GM12874 (cell line): ENCODE measurements around the gene CSH2.
A peak's percentile ranks its signal among the peaks of the same experiment; 100 is the strongest.

ENCODE experiments used
- TF ChIP-seq, protein P1 (sequence below): IDR thresholded peaks from 2 replicates; pipeline ENCODE4 v1.5.1; 2011; ENCODE audit warnings: low read depth, mild to moderate bottlenecking, control low read depth, low read length, moderate library complexity; ENCODE audit not compliant: insufficient read depth

CSH2 gene

DNA sequence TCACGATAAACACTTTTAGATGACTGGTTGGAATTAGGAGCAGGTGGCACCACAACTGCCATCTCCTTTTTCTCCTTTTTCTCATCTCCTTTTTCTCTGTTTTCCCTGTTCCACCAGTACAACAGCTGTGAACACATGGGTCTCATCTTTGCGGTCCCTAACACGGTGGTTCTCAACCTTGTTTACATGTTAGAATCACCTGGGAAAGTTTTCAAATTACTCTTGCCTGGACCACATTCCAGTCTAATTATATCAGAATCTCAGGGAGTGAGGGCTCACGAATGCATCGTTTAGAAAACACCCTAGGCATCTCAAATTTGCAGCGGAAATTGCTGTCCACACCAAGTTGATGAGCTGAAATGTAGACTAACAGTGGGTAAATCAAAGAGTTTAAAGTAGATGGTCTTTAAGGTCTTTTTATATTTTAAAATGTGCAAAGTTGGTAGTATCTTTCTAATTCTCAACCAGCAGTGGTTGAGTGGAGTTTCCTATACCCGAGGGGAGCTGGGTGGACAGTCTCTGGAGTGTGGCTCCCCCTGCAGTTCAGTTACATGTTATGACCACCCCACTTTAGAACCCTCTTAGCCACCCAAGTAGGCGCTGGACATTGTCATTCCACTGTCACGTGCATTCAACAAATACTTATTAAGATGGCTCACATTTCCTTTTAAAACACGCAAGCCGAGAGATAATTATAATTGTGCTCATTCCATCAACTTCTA lies 19.0 kb upstream of the CSH2 start:
- TF ChIP-seq, protein P1, sequence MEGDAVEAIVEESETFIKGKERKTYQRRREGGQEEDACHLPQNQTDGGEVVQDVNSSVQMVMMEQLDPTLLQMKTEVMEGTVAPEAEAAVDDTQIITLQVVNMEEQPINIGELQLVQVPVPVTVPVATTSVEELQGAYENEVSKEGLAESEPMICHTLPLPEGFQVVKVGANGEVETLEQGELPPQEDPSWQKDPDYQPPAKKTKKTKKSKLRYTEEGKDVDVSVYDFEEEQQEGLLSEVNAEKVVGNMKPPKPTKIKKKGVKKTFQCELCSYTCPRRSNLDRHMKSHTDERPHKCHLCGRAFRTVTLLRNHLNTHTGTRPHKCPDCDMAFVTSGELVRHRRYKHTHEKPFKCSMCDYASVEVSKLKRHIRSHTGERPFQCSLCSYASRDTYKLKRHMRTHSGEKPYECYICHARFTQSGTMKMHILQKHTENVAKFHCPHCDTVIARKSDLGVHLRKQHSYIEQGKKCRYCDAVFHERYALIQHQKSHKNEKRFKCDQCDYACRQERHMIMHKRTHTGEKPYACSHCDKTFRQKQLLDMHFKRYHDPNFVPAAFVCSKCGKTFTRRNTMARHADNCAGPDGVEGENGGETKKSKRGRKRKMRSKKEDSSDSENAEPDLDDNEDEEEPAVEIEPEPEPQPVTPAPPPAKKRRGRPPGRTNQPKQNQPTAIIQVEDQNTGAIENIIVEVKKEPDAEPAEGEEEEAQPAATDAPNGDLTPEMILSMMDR = peak; percentile 26; the same call in 1 of the 2 replicates

DNA sequence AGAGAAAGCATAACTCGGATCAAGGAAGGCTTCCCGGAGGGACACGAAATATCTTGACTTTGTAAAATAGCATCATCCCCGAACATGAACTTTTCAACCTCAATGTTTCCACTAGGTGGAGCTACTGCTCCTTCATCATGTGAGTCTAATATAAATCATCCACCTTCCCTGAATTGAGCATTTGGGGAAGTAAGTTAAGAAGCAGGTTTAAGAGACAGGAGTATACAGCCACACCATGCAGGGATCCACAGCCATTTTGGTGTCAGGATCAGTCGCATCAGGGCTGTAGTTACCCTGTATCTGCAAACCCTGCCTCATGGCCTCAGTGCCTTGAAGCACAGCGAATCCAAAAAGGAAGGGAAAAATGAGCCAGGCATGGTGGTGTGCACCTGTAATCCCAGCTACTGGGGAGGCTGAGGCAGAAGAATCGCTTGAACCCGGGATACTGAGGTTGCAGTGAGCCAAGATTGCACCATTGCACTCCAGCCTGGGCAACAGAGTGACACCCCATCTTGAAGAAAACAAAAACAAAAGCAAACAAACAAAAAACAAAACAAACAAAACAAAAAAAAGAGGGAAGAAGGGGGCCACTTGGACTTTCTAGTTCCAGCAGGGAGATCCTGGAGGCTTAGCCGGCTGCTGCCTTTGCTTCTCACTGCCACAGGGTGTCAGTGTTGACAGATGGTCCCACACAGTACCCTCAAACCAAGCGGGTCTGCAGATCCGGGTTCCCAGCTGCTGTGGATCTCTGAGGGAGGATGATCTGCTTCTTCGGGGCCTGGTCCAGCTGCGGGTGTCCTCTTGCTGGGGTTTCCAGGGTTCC lies 15.8 kb upstream of the CSH2 start:
- TF ChIP-seq, protein P1 = peak; percentile 46

DNA sequence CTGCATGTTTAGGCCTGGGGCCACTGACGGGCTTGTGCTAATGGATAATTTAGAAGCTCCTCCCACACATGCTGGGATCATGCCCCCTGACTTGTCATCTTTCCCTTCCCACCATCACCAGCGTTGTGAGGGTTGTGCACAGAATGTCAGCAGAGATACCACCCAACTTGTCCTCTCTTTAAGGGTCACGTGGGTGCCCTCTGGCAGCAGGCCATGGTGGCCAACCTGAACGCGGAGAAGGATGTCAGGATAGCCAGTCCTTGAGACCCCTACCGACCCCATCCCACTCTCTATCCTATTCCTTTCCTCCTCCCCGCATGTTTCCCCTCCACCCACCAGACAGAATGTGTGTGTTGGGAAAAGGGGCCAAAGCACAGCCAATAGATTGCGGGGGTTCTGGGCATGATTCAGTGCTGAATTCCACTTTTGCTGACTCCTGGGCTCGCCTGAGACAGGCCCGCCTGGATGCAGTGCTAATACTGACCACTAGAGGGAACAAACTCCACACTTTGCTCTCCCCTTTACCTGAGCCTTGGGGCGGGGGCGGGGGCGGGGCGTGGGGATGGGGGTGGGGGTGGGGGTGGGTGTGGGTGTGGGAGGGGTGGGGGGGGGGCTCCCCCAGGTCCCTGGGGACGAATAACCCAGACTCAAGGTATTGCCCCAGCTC lies 8.6 kb upstream of the CSH2 start, which contains the start of gene GH2:
Gene GH2, minus strand, starts transcription at position 10 of the 667 bp plus-strand sequence. CDS start 143 bp downstream, outside the sequence.
- TF ChIP-seq, protein P1 = peak; percentile 81

DNA sequence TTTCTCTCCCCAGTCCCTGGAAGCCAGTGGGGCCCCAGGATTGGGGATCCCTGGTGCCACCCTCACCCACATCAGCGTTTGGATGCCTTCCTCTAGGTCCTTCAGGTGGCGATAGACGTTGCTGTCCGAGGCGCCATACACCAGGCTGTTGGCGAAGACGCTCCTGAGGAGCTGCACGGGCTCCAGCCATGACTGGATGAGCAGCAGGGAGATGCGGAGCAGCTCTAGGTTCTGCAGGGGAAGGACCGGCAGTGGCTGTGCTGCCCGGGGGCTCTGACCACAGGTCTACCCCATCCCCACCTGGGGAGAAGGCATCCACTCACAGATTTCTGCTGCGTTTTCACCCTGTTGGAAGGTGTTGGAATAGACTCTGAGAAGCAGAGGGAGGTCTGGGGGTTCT lies 7.2 kb upstream of the CSH2 start:
- TF ChIP-seq, protein P1 = no peak

DNA sequence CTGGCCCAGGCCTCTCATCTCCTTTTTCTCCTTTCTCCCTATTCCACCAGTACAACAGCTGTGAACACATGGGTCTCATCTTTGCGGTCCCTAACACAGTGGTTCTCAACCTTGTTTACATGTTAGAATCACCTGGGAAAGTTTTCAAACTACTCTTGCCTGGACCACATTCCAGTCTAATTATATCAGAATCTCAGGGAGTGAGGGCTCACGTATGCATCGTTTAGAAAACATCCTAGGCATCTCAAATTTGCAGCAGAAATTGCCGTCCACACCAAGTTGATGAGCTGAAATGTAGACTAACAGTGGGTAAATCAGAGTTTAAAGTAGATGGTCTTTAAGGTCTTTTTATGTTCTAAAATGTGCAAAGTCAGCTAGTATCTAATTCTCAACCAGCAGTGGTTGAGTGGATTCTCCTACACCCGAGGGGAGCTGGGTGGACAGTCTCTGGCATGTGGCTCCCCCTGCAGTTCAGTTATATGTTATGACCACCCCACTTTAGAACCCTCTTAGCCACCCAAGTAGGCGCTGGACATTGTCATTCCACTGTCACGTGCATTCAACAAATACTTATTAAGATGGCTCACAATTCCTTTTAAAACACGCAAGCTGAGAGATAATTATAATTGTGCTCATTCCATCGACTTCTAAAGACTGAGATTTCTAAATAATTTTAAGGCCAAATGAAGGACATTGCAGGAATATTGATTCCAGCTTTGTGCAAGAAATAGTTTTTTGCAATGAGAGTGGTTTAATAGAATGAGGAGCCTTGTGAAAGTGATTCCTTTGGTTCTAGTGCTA lies 3.8 kb downstream of the CSH2 start:
- TF ChIP-seq, protein P1 = peak; percentile 28; the same call in 1 of the 2 replicates

DNA sequence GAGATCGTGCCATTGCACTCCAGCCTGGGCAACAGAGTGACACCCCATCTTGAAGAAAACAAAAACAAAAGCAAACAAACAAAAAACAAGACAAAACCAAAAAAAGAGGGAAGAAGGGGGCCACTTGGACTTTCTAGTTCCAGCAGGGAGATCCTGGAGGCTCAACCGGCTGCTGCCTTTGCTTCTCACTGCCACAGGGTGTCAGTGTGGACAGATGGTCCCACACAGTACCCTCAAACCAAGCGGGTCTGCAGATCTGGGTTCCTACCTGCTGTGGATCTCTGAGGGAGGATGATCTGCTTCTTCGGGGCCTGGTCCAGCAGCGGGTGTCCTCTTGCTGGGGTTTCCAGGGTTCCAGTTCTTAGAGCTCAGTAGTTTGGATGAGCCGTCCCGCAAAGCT lies 6.9 kb downstream of the CSH2 start:
- TF ChIP-seq, protein P1 = 0 out of 2 replicates have a peak, but pooled peaks have one; percentile 5
